Left colon (tissue), 2 donors: ENCODE data around the gene ZXDC. TPM values are rescaled to one million over a fixed set of nuclear protein-coding genes. Genes with fewer than 3 reads are reported as not detected.
A peak's percentile ranks its signal among the peaks of the same experiment; 100 is the strongest.

Experiments used
- ATAC-seq: fragments of 200-7000 bp; cut with Tn5 transposase; one replicate; pipeline ENCODE4 v1.9.1; 2020; ENCODE audit warnings: mild to moderate bottlenecking, moderate library complexity
- DNase-seq, 2 donors: peaks; one replicate each; pipeline ENCODE4 v3.0.0-alpha.2; 2020
- intact Hi-C, 2 donors: fragments of 100-400 bp; cut with DNase I in 1 of 2; cut with micrococcal nuclease in 1 of 2; formaldehyde crosslinking; loops; one replicate each; pipeline versions ENCODE4 v1.11.2 to v1.14.0; 2022; cut with DNase I, micrococcal nuclease
- total RNA-seq, 2 donors: library from RNA; stranded (reverse); fragmentation: NEBNext Ultra II Directional; extraction: Animal tissue kit (Norgen Biotek cat#: 25700); gene quantifications; one replicate each; pipeline ENCODE4 v1.2.1, GENCODE V29; 2021
- donor health status: DM: no; HTN: no; CAD: no.
- donor health status: DM: yes; HTN: yes; CAD: no.

The ZXDC gene
- total RNA-seq, 2 donors from 2014 or later, result 25.7 to 30.2 TPM

DNA sequence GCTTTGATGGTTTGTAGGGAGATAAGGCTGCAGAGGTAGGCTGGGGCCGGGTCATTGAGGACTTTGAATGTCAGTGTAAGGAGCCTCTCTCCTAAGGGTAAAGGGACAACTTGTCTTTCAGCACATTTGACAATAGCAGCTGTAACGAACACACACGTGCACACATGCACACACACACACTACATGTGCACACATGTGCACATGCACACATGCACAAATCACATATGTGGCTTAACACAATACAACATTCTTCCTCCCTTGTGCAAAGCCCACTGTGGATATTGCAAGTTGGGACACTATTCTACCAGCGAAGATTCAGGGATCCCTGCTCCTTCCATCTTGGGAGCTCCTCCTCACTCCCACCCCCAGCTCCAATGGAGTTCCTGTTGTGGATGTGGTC is 82.1 kb downstream of the ZXDC start:
- intact Hi-C loops, result loop anchor here (5.0 kb wide), 3 partner anchors 131 to 266 kb away; no protein-coding TSS in a partner anchor
- ATAC-seq (no peak), DNase-seq (peak in 1 of 2 donors; percentile 7)

DNA sequence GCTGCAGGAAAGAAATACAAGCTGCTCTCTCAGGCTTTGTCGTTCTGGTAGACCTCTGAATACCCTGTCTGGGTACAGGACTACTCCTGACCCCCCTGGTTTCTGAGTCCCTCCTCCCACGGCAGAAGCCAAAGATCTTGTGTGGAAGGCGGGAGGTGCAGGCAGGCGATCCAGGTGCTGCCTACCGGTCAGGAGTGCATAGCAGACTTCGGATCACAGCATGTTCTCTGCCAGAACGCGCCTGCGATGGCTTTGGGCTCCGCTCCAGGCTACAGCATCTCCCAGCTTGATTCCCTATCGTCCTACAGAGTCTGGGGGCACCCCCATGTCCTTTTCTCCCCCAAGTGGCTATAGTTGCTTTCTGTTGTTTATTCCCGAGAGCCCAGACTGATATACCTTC is 83.4 kb downstream of the ZXDC start:
- intact Hi-C loops, result loop anchor here (5.0 kb wide), 3 partner anchors 130 to 265 kb away; no protein-coding TSS in a partner anchor
- no peak for ATAC-seq
- DNase-seq, result no peak

DNA sequence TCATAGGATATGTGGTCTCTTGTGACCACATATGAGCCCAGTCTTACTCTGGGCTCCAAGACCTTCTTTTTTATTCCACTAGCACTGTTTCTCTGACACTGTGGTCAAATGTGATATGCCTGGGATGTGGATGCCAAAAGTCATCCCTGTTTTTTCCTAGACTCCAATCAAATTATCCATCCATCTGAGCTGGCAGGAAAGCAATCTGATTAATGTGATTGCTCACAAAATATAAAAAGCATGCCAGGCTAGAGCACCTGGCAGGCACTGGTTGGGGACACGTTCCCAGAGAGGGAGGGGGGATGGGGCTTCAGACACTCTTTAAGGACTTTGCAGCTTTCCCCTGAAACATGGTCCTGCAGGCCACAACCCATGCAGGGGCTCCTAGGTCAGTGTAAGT is 84.1 kb downstream of the ZXDC start:
- no peak for DNase-seq
- no peak for ATAC-seq
- intact Hi-C loops, result loop anchor here (5.0 kb wide), 3 partner anchors 129 to 264 kb away; no protein-coding TSS in a partner anchor

DNA sequence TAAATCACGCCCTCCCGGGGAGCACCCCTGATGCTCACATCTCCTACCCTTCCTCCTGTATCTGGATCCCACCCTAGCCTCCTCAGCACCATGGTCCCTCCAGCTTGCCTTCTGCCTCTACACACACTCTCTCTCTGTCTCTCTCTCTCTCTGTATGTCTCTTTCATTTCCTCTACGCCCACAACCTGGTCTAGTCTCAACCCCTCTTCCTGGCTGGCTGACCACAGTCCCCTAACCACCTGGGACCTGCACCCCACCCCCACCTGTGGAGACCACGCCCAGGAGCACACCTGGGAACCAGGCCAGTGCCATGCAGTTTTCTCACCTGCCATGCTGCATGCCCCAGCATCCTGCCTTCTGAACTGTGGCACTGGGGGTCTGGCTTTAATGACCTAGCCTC is 84.9 kb downstream of the ZXDC start:
- ATAC-seq (no peak), DNase-seq (no peak)
- intact Hi-C loops, result loop anchor here (5.0 kb wide), 3 partner anchors 128 to 263 kb away; no protein-coding TSS in a partner anchor

DNA sequence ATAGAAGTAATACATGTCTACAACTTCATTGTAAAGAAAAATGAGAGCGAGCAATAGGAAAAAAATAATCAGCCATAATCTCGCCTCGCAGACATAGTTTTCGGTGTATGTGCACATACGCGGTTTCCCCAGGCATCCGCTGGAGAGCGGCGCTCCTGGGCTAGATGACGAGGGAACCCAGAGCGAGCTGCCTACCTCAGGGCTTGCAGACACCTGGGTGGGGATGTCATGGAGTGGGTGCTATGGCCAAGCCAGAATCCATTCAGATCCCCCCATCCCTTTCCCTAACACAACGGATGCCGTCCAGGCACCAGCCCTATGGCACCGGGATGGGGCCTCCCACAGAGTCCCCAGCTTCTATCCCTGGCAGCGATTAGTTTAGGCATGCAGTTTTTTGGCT is 85.5 kb downstream of the ZXDC start:
- DNase-seq (no peak), ATAC-seq (no peak)
- intact Hi-C loops, result loop anchor here (5.0 kb wide), 3 partner anchors 128 to 263 kb away; no protein-coding TSS in a partner anchor

DNA sequence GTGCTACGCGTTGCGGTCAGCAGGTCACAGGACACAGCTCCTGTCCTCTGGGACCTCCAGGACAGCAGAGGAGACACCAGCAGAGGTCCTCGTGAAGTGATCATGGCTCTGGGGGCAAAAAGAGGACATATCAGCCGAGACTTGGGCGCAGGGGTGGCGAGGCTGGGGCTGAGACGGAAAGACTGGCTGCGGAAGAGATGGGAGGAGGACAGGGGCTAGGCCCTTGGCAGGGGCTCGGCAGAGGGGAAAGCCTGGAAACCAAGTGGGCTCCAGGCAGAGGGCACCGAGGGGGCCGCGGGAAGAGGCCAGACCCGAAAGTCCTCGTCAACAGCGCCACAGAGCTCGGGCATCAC is 85.9 kb downstream of the ZXDC start:
- ATAC-seq (no peak), DNase-seq (no peak)
- intact Hi-C loops, result loop anchor here (5.0 kb wide), 3 partner anchors 127 to 262 kb away; no protein-coding TSS in a partner anchor

DNA sequence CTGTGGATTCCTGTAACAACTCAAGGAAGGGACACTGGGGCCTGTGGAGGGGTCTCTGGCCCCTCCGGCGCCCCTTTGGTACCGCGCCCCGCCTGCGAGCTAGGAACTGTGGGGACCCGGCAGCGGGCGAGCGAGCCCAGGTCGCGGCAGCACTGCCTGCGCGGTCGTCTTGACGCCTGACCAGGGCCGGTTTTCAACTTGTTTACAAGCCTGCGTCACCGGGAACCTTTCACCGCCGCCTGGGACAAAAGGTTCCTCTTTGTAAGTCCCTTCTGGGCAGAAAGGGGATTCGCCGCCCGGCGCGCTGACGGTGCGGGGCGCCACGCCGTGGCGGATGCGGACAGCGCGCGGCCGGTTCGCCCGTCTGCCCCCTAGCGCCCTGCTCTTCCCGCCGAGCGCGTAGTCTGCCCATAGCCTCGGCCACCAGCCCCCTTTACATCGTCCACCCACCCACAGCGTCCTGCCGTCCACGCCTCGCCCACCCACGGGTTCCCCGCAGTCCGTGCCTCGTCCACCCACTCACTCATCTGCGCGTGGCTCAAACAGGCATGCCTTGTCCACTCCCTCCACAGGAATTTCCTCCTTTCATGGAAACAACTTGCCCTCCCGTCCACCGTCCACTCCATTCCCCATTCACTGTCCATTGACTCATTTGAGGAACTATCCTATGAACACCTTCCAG is 86.4 kb downstream of the ZXDC start:
- intact Hi-C loops, result no loop called here
- peak; percentile 99 for ATAC-seq

More for the DNA sequence above, 86.4 kb downstream of the ZXDC start:
- DNase-seq, result peak; percentile 88 to 92

Other genes starting within 250 kb of the ZXDC start
- gene KLF15, start 118.5 kb downstream of the ZXDC start, total RNA-seq, result 1 to 10 TPM; 1.6 TPM
- not detected for gene CFAP100, start 81.0 kb downstream of the ZXDC start, total RNA-seq
- not detected for gene UROC1, start 41.9 kb upstream of the ZXDC start, total RNA-seq
- gene CHST13, start 48.3 kb upstream of the ZXDC start, total RNA-seq, result 1 to 10 TPM; 1.8 to 4.3 TPM
- not detected for gene C3orf22, start 83.0 kb upstream of the ZXDC start, total RNA-seq
- 1 to 10 TPM; 4.8 to 5.0 TPM for gene TXNRD3, start 179.2 kb upstream of the ZXDC start, total RNA-seq
- gene CHCHD6, start 228.3 kb upstream of the ZXDC start, total RNA-seq, result 10 to 100 TPM in 1 of 2 donors, 1 to 10 TPM in 1; 8.9 to 11.4 TPM